GM12891 (cell line): ENCODE measurements around the gene ZNRF1.

Source experiments
- PAX5 ChIP-seq: IDR thresholded peaks from 2 replicates; pipeline ENCODE4 v1.6.1; 2011; ENCODE audit warnings: low read length, moderate library complexity, mild to moderate bottlenecking; ENCODE audit not compliant: insufficient read depth, severe bottlenecking
- POLR2A ChIP-seq: IDR thresholded peaks from 2 replicates; pipeline ENCODE4 v1.6.1; 2011; ENCODE audit warnings: low read depth, low read length, control low read depth
- POLR2AphosphoS5 ChIP-seq: IDR thresholded peaks from 2 replicates; pipeline ENCODE4 v1.6.1; 2011; ENCODE audit warnings: low read depth, low read length, control low read depth
- SPI1 ChIP-seq: IDR thresholded peaks from 2 replicates; pipeline ENCODE4 v1.6.1; 2011; ENCODE audit warnings: low read depth, low read length, control low read depth
- TAF1 ChIP-seq: IDR thresholded peaks from 2 replicates; pipeline ENCODE4 v1.6.1; 2011; ENCODE audit warnings: low read depth, low read length, control low read depth

DNA sequence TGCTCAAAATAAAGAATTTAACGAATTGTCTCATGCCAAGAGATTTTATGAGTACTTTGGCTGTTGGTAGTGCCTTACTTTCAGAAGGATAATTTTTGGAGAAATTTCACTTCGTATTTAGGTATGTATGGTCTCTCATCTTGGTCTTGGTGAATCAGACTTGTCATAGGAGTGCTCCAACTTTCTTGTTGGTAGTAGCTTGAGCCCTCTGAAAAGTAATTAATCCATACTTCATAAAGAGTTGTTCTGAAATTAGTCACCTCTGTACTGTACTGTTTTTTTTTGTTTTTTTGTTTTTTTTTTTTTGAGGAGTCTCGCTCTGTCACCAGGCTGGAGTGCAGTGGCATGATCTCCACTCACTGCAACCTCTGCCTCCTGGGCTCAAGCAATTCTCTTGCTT, 11.6 kb downstream of the ZNRF1 start:
- TF ChIP-seq TAF1 (no peak), POLR2AphosphoS5 (no peak), POLR2A (no peak), PAX5 (no peak), SPI1 (no peak)
